AML-193 (cell line): ENCODE measurements around the gene CLDND2.

Experiments used
- DNase-seq, 2 experiments: peaks; one replicate each; lab custom pipeline; 2025; lab: John Stamatoyannopoulos, UW

Gene CLDND2

DNA sequence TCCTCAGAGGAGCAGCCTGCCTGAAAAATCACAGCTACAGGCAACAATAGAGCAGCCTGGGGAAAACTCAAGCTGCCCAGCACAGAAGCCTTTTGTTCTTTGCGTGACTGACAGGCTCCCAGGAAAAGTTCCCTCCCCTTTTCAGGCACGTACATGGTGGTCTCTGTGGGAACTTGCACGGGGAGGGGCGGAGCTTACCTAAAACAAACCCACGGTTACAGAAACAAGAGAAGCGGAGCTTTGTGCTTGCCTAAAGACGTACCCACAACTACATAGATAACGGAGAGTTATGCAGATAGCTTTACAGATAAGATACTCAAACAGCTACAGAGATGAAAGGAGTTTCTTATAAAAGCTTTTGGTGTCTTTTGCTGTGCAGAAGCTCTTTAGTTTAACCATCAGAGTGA, 14.1 kb downstream of the CLDND2 start:
- DNase-seq = no peak

DNA sequence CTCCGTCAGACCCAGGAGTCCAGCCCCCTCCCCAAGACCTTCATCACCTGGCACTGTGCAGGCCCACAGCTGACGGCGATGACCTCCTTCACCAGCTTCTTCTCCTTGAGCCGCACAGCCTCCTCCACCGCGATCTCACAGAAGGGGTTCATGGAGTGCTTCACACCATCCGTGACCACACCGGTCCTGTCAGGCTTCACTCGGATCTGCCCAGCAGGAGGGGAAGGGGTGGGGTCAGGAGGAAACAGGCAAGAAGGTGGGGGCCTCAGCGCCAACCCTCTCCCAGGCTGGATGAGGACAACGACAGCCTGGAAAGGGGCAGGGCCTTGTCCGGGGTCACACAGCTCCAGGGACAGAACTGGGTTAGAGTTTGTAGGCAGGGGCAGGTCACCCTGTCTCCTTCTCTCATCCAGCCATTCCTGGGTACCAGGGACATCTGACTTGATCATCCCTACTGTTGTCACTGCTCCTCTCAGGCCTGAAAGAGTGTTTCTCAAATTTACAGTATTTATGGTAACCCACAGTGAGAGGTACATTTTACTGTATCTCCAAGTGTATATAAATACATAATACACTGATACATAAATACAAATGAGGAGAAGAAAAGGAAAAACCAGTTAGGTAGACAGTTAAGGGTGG, 14.6 kb downstream of the CLDND2 start:
- no peak for DNase-seq

DNA sequence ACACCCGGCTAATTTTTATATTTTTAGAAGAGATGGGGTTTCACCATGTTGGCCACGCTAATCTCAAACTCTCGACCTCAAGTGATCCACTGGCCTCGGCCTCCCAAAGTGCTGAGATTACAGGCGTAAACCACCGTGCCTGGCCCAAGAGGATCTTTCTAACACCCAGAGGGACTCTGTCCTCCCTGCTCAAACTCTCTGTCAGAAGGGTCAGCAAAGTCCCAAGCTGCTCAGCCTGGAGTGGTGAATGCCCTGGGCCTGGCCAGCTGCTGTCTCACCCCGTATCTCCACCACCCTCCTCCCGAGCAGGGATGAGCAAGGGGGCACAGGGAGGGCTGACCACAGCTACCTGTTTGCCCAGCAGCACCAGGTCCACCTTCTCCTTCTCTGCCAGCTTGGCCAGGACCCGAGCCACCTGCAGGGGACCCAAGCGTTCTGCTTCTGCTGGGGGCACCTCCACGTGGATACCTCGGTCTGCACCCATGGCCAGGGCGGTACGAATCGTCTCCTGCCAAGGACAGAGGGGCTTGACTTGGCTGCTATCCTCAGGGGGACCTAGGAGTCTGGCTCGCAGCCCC, 15.9 kb downstream of the CLDND2 start:
- no peak for DNase-seq

DNA sequence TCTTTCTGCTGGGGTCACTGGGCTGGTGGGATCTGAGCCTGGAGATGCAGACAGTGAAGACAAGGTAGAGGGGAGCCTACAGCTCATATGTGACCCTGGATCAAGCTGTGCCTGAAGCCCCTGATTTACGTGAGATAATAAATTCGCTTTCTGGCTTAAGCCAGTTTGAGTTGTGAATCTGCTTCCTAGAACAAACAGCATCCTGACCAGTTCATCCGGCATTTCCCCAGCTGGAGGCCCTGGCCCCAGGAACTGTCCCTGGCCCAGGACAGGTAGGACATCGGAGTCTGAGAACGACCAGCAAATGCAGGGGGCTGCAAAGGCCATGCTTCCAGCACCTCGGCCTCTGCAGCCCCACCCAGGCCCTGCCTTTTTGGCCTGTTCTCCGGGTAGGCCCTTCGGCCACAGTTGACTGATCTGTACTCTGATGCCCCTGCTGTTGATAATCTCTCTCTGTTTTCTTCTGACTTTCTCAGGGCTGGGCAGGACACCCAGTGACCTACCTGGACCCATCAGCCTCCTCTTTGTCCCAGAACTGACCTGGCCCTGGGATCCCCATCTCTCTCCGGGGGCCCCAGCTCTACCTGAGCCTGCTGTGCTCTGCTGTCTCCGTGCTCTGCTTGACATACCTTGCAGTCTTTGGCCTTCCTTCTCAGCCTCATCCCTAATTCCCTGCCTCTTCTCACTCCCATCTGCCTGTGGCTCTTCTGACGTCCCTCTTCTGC, 17.4 kb downstream of the CLDND2 start:
- DNase-seq = no peak

DNA sequence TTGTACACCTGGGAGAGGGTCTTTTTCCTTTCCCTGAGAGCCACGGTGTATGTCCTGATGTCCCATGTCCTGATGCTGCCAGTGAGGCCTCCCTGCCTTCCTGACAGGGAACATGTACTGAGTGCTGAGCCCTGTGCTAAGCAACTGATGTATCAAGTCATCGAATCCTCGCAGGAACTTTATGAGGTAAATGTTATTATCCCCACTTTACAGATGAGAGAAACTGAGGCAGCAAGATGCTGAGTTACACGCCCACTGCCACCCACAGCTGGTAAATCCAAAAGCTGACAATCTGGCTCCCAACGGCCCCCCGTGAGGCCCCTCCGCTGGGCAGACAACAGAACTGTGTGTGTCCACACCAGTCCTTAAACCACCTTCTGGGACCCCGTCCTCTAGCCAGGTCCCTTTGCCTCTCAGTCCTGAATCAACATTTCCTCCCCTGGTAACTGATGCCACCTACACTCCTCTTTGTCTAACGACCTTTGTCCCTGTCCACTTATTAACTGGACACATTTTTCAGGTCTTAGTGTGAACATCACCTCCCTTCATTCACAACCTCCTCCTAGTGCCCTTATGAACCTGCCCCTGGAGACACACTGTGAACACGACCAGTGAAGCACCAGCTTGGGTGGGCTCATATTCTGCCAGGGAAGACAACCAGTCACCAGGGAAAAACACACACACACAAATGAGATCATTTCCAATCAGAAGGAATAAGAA, 21.4 kb downstream of the CLDND2 start:
- DNase-seq = no peak

DNA sequence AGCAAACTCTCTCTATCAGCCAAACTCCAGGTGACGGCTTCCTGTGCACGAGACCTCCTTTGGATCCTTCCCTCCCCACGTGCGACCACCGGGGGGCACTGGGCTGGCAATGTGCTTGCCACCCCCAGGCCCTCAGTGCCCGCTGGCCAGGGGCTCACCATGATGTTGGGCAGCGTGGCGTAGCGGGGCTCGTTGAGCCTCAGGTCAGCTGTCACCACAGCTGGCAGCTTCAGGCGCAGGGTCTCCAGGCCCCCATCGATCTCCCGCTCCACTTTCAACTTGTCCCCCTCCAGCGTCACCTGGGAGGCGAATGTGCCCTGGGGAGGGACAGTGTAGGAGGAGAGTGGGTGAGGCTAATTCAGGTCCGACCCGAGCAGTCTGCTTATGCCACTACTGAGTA, 22.1 kb downstream of the CLDND2 start:
- no peak for DNase-seq

DNA sequence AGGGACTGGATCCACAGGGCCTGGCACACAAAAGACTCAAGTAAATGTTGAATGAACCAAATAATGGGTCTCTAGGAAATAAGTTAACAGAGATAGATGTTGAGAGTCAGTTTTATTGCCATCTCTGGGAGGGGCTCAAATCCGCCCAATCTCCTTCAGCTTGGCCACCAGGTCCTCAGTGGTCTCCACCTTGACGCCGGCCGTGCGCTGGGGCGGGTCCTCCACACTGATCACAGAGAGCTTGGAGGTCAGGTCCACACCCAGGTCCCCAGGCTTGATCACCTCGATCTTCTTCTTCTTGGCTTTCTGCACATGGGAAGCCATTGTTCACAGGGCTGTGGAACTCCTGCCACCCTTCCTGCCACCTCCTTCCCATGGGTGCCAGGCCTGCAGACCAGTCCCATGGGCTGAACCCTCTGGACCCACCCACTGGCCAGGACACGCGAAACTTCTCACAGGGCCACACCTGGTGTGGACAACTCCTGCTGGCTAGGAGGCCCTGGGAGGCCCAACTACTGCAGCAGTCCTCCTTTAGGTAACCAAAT, 23.7 kb downstream of the CLDND2 start:
- DNase-seq = no peak

DNA sequence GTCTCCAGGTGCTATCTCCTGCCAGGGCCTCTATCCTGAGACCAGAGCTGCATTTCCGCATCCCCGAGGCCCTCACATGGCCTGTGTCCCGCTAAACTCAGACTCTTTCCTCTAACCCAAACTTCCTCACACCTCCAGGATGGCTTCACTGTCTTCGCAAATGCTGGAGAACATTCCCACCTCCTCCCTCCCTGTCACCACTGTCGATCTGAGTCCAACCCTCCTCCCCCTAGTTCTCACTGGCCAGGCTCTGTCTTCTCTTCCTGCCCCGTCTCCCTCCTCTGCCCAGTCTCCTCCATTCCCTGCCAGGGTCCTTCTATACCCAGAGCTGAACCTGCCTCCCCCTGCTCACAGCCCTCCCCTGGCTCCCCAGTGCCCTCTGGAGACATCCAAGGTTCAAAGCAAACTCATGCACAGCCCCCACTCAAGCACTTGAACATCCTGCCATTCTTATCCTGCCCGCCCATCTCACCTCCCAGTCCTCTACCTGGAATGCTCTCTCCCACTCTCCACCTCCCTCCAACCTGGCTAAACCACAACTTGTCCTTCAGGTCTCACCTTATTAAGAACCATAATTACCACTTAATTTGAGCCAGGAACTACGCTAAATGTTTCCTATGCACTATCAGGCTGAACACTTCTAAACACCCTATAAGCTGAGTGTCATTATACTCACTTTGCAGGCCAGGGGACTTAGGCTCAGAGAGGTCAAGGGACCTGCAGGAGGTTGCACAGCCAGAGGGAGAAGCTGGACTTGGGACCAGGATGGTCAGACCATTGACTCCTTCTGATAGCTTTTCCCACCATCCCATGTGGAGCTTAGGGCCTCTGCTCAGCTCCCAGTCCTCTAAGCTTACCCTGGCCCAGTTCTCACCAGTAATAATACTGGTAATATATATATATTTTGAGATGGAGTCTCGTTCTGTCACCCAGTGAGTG, 25.9 kb downstream of the CLDND2 start:
- no peak for DNase-seq

DNA sequence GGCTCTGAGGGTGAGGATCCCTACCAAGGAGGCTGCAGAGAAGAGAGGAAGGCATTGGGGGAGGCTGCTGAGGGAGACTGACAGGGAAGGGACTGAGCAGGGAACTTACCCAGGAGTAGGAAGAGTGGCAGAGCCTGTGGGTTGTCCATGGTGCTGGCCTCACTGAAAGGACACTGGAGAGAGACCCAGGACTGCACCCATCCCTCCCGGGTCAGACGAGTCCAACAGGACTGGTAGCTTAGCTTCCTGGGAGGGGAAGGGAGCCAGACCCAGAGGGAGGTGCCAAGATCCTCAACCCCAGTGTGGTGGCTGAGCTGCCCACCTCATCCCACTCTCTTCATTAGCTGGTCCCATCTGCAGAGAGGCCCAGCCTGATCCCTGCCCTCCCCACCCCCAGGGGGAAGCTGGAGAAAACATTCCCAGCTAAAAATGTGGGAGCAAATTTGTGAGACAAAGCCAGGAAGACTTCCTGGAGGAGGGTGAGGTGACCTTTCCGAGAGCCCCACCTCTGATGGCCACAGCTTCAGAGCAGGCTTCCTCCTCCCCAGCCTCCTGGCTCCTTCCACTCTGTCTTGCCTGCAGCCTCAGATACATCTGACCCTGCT, 26.7 kb downstream of the CLDND2 start, which contains the start of gene VSIG10L:
VSIG10L (minus strand) TSS at position 164 of the 605 bp plus-strand sequence; CDS start at position 149, 15 bp downstream.
- DNase-seq = no peak

DNA sequence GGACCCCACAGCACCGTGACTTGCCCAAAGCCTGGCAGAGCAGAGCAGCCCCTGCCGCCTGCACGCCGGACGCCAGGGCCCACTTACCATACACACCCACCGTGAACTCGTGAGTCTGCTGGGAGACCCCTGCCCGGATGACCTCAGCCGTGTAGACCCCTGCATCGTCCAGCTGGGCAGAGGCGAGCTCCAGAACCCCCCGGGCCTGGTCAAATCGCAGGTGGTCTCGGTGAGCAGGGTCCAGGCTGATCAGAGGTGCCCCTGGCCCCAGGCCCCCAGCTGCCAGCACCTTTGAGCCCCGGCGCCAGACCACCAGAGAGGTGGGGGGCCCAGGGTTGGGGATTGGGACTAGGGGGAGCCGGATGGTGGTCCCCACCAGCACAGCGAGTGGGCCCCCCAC, 27.7 kb downstream of the CLDND2 start:
- DNase-seq = no peak

DNA sequence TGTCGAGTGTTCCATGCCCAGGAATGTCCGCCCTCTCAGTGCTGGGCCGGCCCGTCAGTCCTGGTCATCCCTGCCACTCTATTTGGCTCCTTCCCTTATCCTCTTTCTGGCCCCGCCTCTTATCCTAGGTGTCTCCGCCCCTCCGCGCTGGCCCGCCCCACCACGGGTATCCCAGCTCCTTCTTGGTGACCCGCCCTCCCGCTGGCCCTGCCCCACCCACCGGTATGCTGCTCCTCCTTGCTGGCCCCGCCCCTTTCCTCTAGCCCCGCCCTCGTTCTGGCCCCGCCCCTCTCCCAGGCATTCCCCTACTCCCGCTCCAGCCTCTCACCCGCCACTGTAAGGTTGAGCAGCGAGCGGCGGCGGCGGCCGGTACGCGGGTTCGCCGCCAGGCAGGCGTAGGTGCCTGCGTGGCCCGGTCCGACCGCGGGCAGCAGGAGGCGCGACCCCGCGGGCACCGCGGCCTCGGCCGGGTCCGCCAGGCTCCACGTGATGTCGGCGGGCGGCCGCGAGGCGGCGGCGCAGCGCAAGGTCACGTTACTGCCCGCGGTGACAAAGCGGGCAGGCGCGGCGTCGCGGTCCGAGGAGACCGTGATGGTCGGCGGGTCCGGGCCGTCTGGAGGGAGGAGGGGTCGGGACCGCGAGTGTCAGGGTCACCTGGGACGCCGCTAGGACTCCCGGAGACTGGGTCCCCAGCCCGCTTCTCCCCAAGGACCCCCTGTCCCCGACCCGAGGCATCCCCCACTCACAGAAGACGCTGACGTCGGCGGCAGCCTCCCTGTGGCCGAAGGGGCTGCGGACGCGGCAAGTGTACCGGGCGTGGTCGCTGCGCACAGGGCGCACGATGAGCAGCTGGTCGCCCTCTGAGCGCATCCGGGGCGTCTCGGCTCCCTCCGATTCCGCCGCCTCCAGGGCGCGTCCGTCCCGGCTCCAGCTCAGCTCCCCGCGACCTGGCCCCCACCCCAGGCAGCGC, 28.8 kb downstream of the CLDND2 start:
- peak; percentile 87 to 89 for DNase-seq

DNA sequence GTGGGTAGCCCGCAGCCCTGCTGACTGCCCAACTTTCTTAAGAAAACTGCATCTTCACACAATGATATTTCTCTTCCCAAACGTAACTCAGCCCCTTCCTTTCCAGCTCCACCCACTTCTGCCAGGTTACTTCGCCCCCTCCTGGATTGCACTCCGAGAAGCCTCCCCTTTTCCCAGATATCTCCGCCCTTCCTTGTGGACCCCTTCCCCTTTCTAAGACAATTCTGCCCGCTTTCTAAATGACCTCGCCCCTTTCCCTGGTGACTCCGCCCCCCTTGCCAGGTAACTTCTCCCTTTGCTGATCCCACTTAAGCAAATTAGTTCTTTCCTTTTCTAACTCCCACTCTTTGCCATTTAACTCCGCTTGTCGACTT, 29.5 kb downstream of the CLDND2 start:
- DNase-seq = no peak

DNA sequence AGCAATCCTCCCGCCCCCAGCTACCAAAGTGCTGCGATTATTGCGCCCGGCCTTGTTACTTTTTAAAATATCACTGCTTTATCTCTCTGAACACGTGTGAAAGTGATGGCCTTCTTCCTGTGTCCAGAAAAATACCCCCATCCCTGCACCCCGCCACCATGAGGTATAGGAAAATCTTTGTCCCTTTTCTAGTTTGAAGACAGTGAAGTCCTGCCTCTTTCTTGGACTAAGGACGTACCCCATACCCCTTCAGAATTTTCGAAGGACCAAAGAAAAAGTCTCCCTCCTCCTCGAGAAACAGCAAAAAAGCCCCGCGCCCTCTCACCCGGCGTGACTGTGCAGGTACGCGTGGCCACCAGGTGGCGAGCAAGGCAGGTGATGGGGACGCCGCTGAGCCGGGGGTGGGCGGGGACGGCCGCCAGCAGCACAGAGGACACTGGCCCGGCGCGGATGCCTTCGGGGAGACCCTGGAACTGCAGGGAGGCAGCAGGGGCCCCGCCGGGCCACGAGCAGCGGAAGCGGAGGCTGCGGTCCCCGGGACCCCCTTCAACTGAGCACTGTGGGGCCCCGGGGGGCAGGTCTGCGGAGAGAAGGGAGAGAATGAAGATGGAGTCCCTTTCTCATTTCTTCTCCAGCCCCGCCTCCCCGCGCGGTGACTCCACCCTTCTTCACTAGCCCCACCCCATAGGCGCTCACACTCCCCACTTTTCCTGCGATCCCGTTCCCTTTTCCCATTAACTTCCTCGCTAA, 30.1 kb downstream of the CLDND2 start:
- DNase-seq = peak; percentile 59 to 60

DNA sequence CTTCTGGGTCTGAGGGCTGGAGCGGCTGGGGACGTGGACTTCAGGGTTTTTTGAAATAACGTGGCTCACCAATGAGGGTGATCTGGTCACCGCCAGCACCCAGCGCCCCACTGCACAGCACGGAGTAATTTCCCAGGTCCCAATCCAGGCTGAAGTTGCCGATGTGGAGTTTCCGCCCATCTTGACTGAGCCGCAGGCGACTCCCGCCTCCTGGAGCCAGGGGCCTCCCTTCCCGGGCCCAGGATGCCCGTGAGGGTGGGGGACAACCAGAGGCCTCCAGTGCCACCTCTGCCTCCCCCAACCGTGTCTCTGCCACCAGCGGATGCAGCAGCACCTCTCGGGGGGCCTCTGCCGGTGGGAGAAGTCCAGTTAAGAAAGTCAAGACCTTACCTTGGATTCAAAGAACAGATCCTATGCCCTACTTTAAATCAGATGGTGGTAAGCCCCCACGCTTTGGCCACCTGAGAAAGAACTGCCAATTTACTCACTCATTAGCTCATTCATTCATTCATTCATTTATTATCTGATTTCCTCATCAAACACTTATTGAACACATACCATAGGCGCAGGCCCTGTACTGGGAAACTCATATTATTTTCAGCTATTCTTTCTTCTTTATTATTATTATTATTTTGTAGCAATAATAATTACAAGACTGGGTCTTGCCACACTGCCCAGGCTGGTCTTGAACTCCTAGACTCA, 30.8 kb downstream of the CLDND2 start:
- no peak for DNase-seq

DNA sequence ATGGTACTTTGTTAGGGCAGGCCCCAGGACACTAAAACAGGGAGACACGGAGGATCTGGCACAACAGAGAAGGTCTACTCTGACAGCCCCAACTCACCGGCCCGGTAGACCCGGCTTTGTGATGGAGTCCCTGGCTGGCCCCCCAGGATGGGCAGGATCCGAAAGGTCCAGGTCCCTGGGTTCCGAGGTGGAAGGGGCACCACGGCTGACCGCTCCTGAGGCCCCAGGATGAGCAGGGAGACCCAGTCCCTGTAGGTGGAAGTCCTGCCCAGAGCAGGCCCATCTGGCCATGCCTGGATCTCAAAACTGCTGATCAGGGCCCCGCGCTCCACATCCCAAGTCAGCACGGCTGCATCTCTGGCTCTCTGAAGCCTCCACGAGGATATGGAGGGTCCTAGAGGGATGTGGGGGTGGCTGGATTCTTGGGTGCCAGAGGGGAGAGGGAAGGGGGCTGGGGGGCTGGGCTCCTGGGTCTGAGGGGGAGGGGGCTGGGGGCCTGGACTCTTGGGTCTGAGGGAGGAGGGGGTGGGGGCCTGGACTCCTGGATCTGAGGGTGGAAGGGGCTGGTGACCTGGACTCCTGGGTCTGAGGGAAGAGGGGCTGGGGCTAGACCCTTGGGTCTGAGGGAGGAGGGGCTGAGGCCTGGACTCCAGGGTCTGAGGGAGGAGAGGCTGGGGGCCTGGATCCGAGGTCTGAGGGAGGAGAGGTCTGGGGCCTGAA, 31.5 kb downstream of the CLDND2 start:
- DNase-seq = no peak

DNA sequence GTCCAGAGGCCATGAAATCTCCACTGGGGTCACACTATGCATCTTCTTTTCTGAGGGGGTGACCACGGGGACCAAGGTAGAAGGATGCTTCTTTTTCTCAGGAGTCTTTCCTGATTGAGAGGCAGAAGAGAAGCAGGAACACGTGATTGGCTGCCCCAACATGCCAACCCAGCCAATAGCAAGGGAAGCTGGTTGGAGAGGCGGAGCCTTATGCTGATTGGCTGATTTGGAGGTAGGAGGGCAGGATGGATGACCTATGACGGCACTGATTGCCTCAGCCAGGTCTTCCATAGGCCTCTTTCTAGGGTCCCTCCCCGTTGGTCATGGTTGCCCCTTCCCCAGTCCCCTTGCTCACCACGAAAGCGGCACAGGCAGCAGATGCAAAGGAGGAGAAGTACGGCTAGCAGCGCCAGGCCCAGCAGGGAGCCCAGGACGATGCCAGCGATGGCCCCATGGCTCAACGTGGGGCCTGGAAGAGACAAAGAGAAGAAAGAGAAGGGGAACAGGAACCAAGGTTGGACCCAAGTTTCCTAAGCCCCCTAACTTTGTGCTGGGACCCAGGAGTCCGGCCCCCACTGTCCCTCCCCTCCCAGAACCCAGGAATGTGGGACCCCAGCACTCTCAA, 34.9 kb downstream of the CLDND2 start:
- no peak for DNase-seq

DNA sequence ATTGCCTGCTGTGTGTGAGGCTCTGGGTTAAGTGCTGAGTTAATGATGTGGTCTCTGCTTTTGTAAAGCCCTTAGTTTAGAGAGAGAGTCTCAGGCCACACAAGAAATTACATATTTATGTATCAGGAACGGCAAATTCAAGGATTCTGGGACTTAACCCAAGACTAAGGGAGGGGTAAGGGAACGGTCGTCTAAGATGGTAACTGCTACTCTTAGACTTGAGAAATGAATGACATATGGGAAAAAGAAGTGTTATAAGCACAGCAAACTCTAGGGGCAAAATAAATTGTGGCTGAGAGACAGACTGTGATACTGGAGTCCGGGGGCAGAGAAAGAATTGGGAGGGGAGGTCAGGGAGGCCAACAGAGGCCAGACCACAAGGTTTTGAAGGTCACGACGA, 37.1 kb downstream of the CLDND2 start:
- DNase-seq = no peak
